ENCODE results near the gene FMNL2. TPM values are rescaled to one million over a fixed set of nuclear protein-coding genes. Genes with fewer than 3 reads are reported as not detected.

Gene FMNL2
- total and polyA plus RNA-seq, 5 donors, result 7.2 to 10.8 (median 9.4) TPM

GRCh38 chr2:152452256-152452973 is 117.4 kb downstream of the FMNL2 start:
- Histone ChIP-seq H3K9me3 (ENCODE audit: control insufficient read depth, low read length) (no peaks in the 10 kb centered on the region), H3K4me3 (ENCODE audit: low read length) (no peak overlapping the region), H3K27me3 (ENCODE audit: control insufficient read depth, insufficient read depth) (no peaks in the 10 kb centered on the region), H3K4me1 (ENCODE audit: control insufficient read depth, insufficient read depth, low read length) (peaks cover 2% of the 10 kb centered on the region), H3K27ac (ENCODE audit: low read length) (no peak overlapping the region)
- intact Hi-C loops (cut with DNase I), result no loop called here
- ATAC-seq, result no peak
- DNase-seq, result no peak
- 81% methylated on average over 13 of the region's 13 CpGs for WGBS

GRCh38 chr2:152453129-152453911 is 118.3 kb downstream of the FMNL2 start:
- intact Hi-C loops (cut with DNase I), result no loop called here
- Histone ChIP-seq H3K4me3 (ENCODE audit: low read length) (no peak overlapping the region), H3K9me3 (ENCODE audit: control insufficient read depth, low read length) (no peaks in the 10 kb centered on the region), H3K27me3 (ENCODE audit: control insufficient read depth, insufficient read depth) (no peaks in the 10 kb centered on the region), H3K4me1 (ENCODE audit: control insufficient read depth, insufficient read depth, low read length) (peaks cover 2% of the 10 kb centered on the region), H3K27ac (ENCODE audit: low read length) (no peak overlapping the region)
- 87% methylated on average over 9 of the region's 9 CpGs for WGBS
- ATAC-seq (no peak), DNase-seq (no peak)

- H3K9me3 ChIP-seq (ENCODE audit: control insufficient read depth, low read length), result no peaks in the 10 kb centered on the region
- DNase-seq, result no peak
- ATAC-seq, result no peak
- no peak overlapping the region for H3K27ac ChIP-seq (ENCODE audit: low read length)
- H3K27me3 ChIP-seq (ENCODE audit: control insufficient read depth, insufficient read depth), result no peaks in the 10 kb centered on the region
- intact Hi-C loops (cut with DNase I), result no loop called here
- H3K4me1 ChIP-seq (ENCODE audit: control insufficient read depth, insufficient read depth, low read length), result no peaks in the 10 kb centered on the region
- WGBS, result 96% methylated on average over 1 of the region's 1 CpG
- no peak overlapping the region for H3K4me3 ChIP-seq (ENCODE audit: low read length)
Measured at GRCh38 chr2:152454371-152454770, 119.4 kb downstream of the FMNL2 start.

GRCh38 chr2:152454960-152455359 is 120.0 kb downstream of the FMNL2 start:
- Histone ChIP-seq H3K4me1 (ENCODE audit: control insufficient read depth, insufficient read depth, low read length) (no peaks in the 10 kb centered on the region), H3K9me3 (ENCODE audit: control insufficient read depth, low read length) (no peaks in the 10 kb centered on the region), H3K27ac (ENCODE audit: low read length) (no peak overlapping the region), H3K27me3 (ENCODE audit: control insufficient read depth, insufficient read depth) (no peaks in the 10 kb centered on the region), H3K4me3 (ENCODE audit: low read length) (no peak overlapping the region)
- DNase-seq, result no peak
- no peak for ATAC-seq
- intact Hi-C loops (cut with DNase I), result no loop called here
- WGBS, result 56% methylated on average over 1 of the region's 1 CpG

- H3K4me1 ChIP-seq (ENCODE audit: control insufficient read depth, insufficient read depth, low read length), result no peaks in the 10 kb centered on the region
- no peak for DNase-seq
- intact Hi-C loops (cut with DNase I), result no loop called here
- no peak overlapping the region for H3K27ac ChIP-seq (ENCODE audit: low read length)
- no peaks in the 10 kb centered on the region for H3K9me3 ChIP-seq (ENCODE audit: control insufficient read depth, low read length)
- WGBS, result 98% methylated on average over 6 of the region's 6 CpGs
- no peak overlapping the region for H3K4me3 ChIP-seq (ENCODE audit: low read length)
- ATAC-seq, result no peak
- H3K27me3 ChIP-seq (ENCODE audit: control insufficient read depth, insufficient read depth), result no peaks in the 10 kb centered on the region
Measured at GRCh38 chr2:152455738-152456137, 120.8 kb downstream of the FMNL2 start.

GRCh38 chr2:152456262-152456661 is 121.3 kb downstream of the FMNL2 start:
- Histone ChIP-seq H3K4me3 (ENCODE audit: low read length) (no peak overlapping the region), H3K27me3 (ENCODE audit: control insufficient read depth, insufficient read depth) (no peaks in the 10 kb centered on the region), H3K27ac (ENCODE audit: low read length) (no peak overlapping the region), H3K4me1 (ENCODE audit: control insufficient read depth, insufficient read depth, low read length) (no peaks in the 10 kb centered on the region), H3K9me3 (ENCODE audit: control insufficient read depth, low read length) (no peaks in the 10 kb centered on the region)
- DNase-seq, result no peak
- WGBS, result 94% methylated on average over 3 of the region's 3 CpGs
- ATAC-seq, result no peak
- intact Hi-C loops (cut with DNase I), result no loop called here

- no peak for DNase-seq
- Histone ChIP-seq H3K27me3 (ENCODE audit: control insufficient read depth, insufficient read depth) (no peaks in the 10 kb centered on the region), H3K9me3 (ENCODE audit: control insufficient read depth, low read length) (no peaks in the 10 kb centered on the region), H3K4me1 (ENCODE audit: control insufficient read depth, insufficient read depth, low read length) (no peaks in the 10 kb centered on the region), H3K27ac (ENCODE audit: low read length) (no peak overlapping the region), H3K4me3 (ENCODE audit: low read length) (no peak overlapping the region)
- 93% methylated on average over 5 of the region's 5 CpGs for WGBS
- no peak for ATAC-seq
- intact Hi-C loops (cut with DNase I), result no loop called here
Measured at GRCh38 chr2:152458441-152458940, 123.5 kb downstream of the FMNL2 start.

- ATAC-seq (no peak), DNase-seq (no peak)
- H3K9me3 ChIP-seq (ENCODE audit: control insufficient read depth, low read length), result no peaks in the 10 kb centered on the region
- no peak overlapping the region for H3K27ac ChIP-seq (ENCODE audit: low read length)
- no peaks in the 10 kb centered on the region for H3K4me1 ChIP-seq (ENCODE audit: control insufficient read depth, insufficient read depth, low read length)
- 82% methylated on average over 2 of the region's 2 CpGs for WGBS
- H3K27me3 ChIP-seq (ENCODE audit: control insufficient read depth, insufficient read depth), result no peaks in the 10 kb centered on the region
- H3K4me3 ChIP-seq (ENCODE audit: low read length), result no peak overlapping the region
- intact Hi-C loops (cut with DNase I), result no loop called here
Measured at GRCh38 chr2:152459091-152459490, 124.1 kb downstream of the FMNL2 start.

- WGBS, result 92% methylated on average over 6 of the region's 6 CpGs
- ATAC-seq (no peak), DNase-seq (no peak)
- Histone ChIP-seq H3K4me3 (ENCODE audit: low read length) (no peak overlapping the region), H3K9me3 (ENCODE audit: control insufficient read depth, low read length) (no peaks in the 10 kb centered on the region), H3K4me1 (ENCODE audit: control insufficient read depth, insufficient read depth, low read length) (peaks cover 9% of the 10 kb centered on the region), H3K27ac (ENCODE audit: low read length) (no peak overlapping the region), H3K27me3 (ENCODE audit: control insufficient read depth, insufficient read depth) (no peaks in the 10 kb centered on the region)
- intact Hi-C loops (cut with DNase I), result loop anchor here in 1 of 4 donors (10.0 kb wide), 1 partner anchor 126 kb away; the partner anchor contains the start of gene FMNL2
Measured at GRCh38 chr2:152460567-152460966, 125.6 kb downstream of the FMNL2 start.

- no peaks in the 10 kb centered on the region for H3K9me3 ChIP-seq (ENCODE audit: control insufficient read depth, low read length)
Measured at GRCh38 chr2:152462120-152462519, 127.1 kb downstream of the FMNL2 start.

GRCh38 chr2:152462779-152463178 is 127.8 kb downstream of the FMNL2 start:
- 75% methylated on average over 5 of the region's 5 CpGs for WGBS
- no peak overlapping the region for H3K27ac ChIP-seq (ENCODE audit: low read length)

More at GRCh38 chr2:152462120-152462519, 127.1 kb downstream of the FMNL2 start:
- Histone ChIP-seq H3K27ac (ENCODE audit: low read length) (no peak overlapping the region), H3K4me3 (ENCODE audit: low read length) (no peak overlapping the region), H3K4me1 (ENCODE audit: control insufficient read depth, insufficient read depth, low read length) (peaks cover 14% of the 10 kb centered on the region), H3K27me3 (ENCODE audit: control insufficient read depth, insufficient read depth) (no peaks in the 10 kb centered on the region)
- DNase-seq (no peak), ATAC-seq (no peak)
- intact Hi-C loops (cut with DNase I), result loop anchor here in 1 of 4 donors (10.0 kb wide), 1 partner anchor 127 kb away; the partner anchor contains the start of gene FMNL2
- 94% methylated on average over 3 of the region's 3 CpGs for WGBS

More at GRCh38 chr2:152462779-152463178, 127.8 kb downstream of the FMNL2 start:
- no peaks in the 10 kb centered on the region for H3K27me3 ChIP-seq (ENCODE audit: control insufficient read depth, insufficient read depth)
- DNase-seq, result no peak
- H3K4me3 ChIP-seq (ENCODE audit: low read length), result no peak overlapping the region
- no peak for ATAC-seq
- no peaks in the 10 kb centered on the region for H3K9me3 ChIP-seq (ENCODE audit: control insufficient read depth, low read length)
- H3K4me1 ChIP-seq (ENCODE audit: control insufficient read depth, insufficient read depth, low read length), result peaks cover 17% of the 10 kb centered on the region
- intact Hi-C loops (cut with DNase I), result loop anchor here in 1 of 4 donors (10.0 kb wide), 1 partner anchor 128 kb away; the partner anchor contains the start of gene FMNL2

Measured in right cardiac atrium (tissue), 5 donors.